ENCODE results near the gene TRAK2.

TRAK2 gene

GRCh38 chr2:201349601-201350000 is 101.7 kb downstream of the TRAK2 start:
- no peak overlapping the region for H3K27ac ChIP-seq (ENCODE audit: low read depth, low read length, poor library complexity, severe bottlenecking)

GRCh38 chr2:201348758-201349157 is 102.5 kb downstream of the TRAK2 start:
- no peaks in the 10 kb centered on the region for H3F3A ChIP-seq (ENCODE audit: insufficient read depth, low read length)
- peaks cover 28% of the 10 kb centered on the region for H3K4me1 ChIP-seq (ENCODE audit: insufficient read depth, low read length, severe bottlenecking)
- H3K9me3 ChIP-seq (ENCODE audit: low read length): no peaks in the 10 kb centered on the region
- H4K20me1 ChIP-seq (ENCODE audit: insufficient read depth, low read length): no peaks in the 10 kb centered on the region
- H3K9ac ChIP-seq (ENCODE audit: low read length): no peak overlapping the region
- H3K79me2 ChIP-seq (ENCODE audit: insufficient read depth, low read length): no peaks in the 10 kb centered on the region
- no peaks in the 10 kb centered on the region for H3K27me3 ChIP-seq (ENCODE audit: insufficient read depth, low read length)
- no peaks in the 10 kb centered on the region for H3K36me3 ChIP-seq (ENCODE audit: insufficient read depth, low read length)
- no peak for TF ChIP-seq EZH2 (IDR thresholded peaks at IDR 0.05; ENCODE audit: borderline replicate concordance, low read length)
- TF ChIP-seq CTCF (IDR thresholded peaks at IDR 0.05; ENCODE audit: low read length): no peak
- no peak overlapping the region for H2AFZ ChIP-seq (ENCODE audit: low read length)
- H3K4me2 ChIP-seq (ENCODE audit: low read length): no peak overlapping the region
- H3K4me3 ChIP-seq (ENCODE audit: low read depth, low read length, poor library complexity, severe bottlenecking): no peak overlapping the region
- no peaks in the 10 kb centered on the region for H3K9me2 ChIP-seq (ENCODE audit: low read depth, low read length)
- no peak overlapping the region for H3K27ac ChIP-seq (ENCODE audit: low read depth, low read length, poor library complexity, severe bottlenecking)

More at GRCh38 chr2:201349601-201350000, 101.7 kb downstream of the TRAK2 start:
- Histone ChIP-seq H3K9me3 (ENCODE audit: low read length) (no peaks in the 10 kb centered on the region), H3F3A (ENCODE audit: insufficient read depth, low read length) (no peaks in the 10 kb centered on the region), H3K27me3 (ENCODE audit: insufficient read depth, low read length) (no peaks in the 10 kb centered on the region), H3K4me3 (ENCODE audit: low read depth, low read length, poor library complexity, severe bottlenecking) (no peak overlapping the region), H2AFZ (ENCODE audit: low read length) (no peak overlapping the region), H3K4me1 (ENCODE audit: insufficient read depth, low read length, severe bottlenecking) (peaks cover 20% of the 10 kb centered on the region), H3K9me2 (ENCODE audit: low read depth, low read length) (no peaks in the 10 kb centered on the region), H4K20me1 (ENCODE audit: insufficient read depth, low read length) (no peaks in the 10 kb centered on the region), H3K79me2 (ENCODE audit: insufficient read depth, low read length) (no peaks in the 10 kb centered on the region), H3K9ac (ENCODE audit: low read length) (no peak overlapping the region), H3K4me2 (ENCODE audit: low read length) (no peak overlapping the region), H3K36me3 (ENCODE audit: insufficient read depth, low read length) (no peaks in the 10 kb centered on the region)
- TF ChIP-seq EZH2 (IDR thresholded peaks at IDR 0.05; ENCODE audit: borderline replicate concordance, low read length) (no peak), CTCF (IDR thresholded peaks at IDR 0.05; ENCODE audit: low read length) (no peak)

GRCh38 chr2:201347138-201347537 is 104.1 kb downstream of the TRAK2 start:
- Histone ChIP-seq H3K4me3 (ENCODE audit: low read depth, low read length, poor library complexity, severe bottlenecking) (no peak overlapping the region), H3K4me1 (ENCODE audit: insufficient read depth, low read length, severe bottlenecking) (peaks cover 36% of the 10 kb centered on the region), H3K9me2 (ENCODE audit: low read depth, low read length) (no peaks in the 10 kb centered on the region), H3F3A (ENCODE audit: insufficient read depth, low read length) (no peaks in the 10 kb centered on the region), H4K20me1 (ENCODE audit: insufficient read depth, low read length) (no peaks in the 10 kb centered on the region), H3K4me2 (ENCODE audit: low read length) (no peak overlapping the region), H3K27me3 (ENCODE audit: insufficient read depth, low read length) (no peaks in the 10 kb centered on the region), H3K27ac (ENCODE audit: low read depth, low read length, poor library complexity, severe bottlenecking) (no peak overlapping the region), H3K9ac (ENCODE audit: low read length) (no peak overlapping the region), H3K9me3 (ENCODE audit: low read length) (no peaks in the 10 kb centered on the region), H3K36me3 (ENCODE audit: insufficient read depth, low read length) (no peaks in the 10 kb centered on the region), H3K79me2 (ENCODE audit: insufficient read depth, low read length) (no peaks in the 10 kb centered on the region), H2AFZ (ENCODE audit: low read length) (no peak overlapping the region)
- no peak for TF ChIP-seq EZH2 (IDR thresholded peaks at IDR 0.05; ENCODE audit: borderline replicate concordance, low read length)
- no peak for TF ChIP-seq CTCF (IDR thresholded peaks at IDR 0.05; ENCODE audit: low read length)

Data from OCI-LY1 (cell line).